Measurements from ENCODE around the gene SCNN1B.
"Not testable (repeated sequence)": the region's sequence is repeated elsewhere in the genome, so short reads cannot be mapped to it uniquely, and the experiment has no call there.

The SCNN1B gene

DNA sequence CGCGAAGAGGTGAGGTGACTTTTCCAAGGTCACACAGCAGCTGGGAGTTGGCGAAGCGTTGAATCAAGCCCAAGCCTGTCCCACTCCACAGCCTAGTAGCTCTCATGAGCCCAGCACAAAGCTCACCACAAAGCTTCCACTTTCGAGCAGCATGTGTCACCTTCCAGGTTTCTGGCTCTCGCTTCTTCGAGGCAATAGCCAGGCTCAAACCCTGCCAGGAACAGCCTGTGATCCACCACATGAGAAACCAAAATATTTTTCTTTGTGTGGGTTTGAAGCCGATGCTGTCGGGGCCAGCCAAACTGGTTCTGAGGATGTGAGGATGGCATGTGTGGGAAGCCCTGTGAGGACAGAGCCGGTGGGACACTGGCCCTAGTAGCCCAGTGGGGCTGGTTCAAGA lies 82.8 kb downstream of the SCNN1B start:
- no peak for DNase-seq

DNA sequence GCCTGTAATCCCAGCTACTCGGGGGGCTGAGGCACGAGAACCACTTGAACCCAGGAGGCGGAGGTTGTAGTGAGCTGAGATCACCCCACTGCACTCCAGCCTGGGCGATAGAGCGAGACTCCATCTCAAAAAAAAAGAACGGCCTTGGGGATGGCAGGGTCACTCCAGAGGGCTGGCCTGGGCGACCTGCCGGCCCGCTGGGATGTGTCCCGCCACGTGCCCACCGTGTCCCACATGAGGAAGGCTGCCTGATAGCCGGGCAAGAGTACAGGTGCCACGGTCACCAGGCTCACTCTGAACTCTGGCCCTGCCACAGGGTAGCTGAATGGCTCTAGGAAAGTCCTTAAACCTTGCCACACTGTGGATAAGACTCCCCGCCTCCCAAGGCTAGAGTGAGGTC lies 83.3 kb downstream of the SCNN1B start:
- no peak for DNase-seq

DNA sequence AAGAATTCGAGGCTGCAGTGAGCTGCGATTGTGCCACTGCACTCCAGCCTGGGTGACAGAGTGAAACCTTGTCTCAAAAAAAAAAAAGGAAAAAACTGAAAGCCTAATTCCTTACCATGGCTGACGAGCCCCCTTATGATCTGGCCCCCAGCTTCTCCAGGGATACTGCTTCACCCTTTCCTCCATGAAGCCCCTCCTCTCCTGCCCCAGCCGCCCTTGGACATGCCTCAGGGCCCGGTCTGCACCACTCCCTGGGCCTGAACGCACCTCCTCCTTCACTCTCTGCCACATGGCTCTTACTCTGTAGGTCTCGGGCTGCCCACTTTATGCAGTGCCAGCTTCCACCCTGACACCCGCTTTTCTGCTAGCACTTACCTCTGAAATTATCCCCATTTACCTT lies 85.6 kb downstream of the SCNN1B start:
- DNase-seq, result no peak

DNA sequence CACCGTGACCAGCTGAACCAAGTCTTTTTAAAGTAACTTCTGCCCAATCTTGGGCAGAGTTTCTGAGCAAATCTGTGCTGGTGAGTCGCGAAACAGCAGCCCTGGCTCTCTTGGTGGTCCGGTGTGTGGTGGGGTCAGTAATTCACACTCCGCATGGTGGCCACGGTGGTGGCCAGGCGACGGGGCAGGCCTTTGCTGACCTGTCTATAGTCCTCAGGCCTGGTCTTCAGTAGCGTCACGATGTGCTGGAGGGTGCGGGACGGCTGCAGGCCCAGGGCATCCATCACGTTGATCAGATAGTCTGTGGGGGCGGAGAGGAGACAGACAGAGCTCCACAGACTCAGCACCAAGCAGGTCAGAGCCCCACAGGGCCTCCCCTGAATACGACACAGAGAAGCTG lies 86.7 kb downstream of the SCNN1B start:
- DNase-seq, result no peak

DNA sequence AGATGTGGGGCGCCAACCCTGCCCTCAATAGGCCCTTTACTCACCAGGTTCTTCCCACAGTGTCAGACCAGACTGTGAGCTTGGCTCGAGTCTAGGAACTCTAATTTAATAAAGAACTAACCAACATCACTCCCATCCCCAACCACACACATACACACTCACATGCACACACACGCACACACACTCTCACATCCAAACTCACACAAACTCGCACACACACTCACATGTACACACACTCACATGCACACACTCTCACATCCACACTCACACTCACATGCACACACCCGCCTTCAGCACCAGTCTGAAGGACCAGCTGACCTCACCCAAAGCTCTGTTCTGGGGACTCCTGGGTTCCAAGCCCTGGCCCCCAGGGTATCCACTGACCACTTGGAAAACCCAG lies 87.1 kb downstream of the SCNN1B start:
- DNase-seq, result no peak

DNA sequence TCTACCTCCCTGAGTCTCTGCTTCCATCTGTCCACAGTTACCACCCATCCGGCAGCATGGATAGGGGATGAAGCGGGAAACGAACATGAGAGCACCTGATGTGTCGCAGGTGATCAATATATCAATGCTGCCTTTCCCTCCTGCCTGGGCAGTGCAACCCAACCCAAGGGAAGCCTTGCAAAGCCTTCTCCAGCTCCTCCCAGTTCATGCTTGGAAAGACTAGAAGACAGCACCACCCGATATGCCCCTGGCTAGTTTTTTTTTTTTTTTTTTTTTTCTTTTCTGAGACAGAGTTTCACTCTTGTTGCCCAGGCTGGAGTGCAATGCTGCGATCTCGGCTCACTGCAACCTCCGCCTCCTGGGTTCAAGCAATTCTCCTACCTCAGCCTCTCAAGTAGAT lies 87.8 kb downstream of the SCNN1B start:
- DNase-seq, result not testable (repeated sequence)

DNA sequence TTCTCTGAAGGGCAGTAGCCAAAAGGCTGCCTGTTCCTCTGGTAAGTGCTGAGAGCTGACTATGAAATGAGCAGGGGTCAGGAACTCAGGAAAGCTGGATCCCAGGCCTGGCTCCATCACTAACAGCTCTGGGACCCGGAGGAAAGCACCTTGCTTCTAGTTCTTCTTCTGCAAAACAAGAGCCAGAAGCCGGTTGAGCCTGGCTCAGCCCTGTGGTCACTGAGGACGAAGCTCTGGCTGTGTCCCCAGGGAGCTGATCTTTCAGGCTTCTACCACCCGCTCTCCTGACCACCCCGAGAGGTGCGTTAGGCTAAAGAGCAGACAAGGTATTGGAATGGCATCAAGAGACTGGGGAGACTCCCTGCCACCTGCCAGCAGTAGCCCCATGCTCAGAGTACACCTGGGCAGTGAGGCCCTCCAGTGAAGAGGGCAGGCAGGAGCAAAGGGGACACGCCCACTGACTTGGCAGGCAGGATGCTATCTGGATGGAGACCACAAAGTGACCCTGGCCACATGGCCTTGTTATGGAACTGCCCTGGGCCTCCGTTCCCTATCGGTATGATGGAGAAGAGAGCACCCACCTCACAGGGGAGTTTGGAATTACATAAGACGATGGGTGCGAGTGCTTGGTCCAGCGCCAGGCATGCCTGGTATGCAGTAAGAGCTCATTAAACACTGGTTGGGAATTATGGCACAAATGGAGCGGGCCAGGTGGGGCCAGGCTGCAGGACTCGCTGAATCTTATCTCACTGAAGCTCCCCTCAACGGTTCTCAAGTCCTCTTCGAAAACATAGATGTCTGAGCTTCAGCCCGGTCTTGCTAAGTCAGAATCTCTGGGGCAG lies 89.5 kb downstream of the SCNN1B start:
- no peak for DNase-seq

DNA sequence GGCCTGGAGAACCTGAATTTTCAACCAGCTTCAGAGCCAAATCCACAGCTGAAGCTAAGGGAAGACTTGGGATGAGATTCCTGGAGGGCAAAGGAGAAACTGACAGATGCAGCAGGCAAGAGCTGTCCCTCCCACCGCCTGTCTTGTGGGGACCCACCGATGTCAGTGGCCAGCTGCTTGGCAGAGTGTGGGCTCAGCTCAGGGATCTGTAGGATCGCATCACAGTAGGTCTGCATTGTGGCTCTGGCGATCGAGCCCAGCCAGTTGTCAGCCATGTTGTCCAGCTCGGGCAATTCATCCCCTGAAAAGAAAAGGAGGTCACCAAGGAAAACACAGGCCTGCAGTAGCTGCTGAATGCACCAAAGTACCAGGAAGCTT lies 90.1 kb downstream of the SCNN1B start:
- DNase-seq, result no peak

DNA sequence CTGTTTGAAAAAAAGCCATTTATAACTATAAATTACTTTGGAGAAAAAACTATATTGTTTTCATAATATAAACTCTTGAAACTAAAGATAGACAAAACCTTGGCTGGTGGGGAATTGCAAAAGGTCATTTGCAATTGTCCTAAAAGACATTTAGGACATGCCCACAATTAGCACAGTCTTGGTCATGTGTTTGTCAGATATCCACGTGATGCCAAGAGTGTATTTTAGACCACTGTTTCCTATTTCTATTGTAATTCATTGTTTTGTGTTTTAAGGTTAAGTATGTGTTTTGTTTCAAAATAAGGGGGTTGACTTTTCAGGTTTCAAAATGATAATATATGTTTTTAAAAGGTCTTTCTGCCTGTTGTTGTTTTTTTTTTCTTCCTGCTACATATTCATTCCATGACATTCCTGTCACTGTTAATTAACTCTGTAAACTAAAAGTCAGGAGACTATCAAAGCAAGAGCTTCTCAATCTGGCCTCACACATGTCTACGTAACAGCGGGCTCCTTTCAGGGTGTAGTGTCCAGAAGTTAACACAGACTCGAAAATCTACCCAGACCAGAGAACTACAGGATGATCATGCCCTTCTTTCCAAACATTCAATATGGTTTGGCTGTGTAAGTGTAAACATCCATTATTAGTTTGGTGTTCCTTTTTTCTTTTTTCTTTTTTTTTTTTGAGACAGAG lies 92.2 kb downstream of the SCNN1B start:
- DNase-seq, result no peak

DNA sequence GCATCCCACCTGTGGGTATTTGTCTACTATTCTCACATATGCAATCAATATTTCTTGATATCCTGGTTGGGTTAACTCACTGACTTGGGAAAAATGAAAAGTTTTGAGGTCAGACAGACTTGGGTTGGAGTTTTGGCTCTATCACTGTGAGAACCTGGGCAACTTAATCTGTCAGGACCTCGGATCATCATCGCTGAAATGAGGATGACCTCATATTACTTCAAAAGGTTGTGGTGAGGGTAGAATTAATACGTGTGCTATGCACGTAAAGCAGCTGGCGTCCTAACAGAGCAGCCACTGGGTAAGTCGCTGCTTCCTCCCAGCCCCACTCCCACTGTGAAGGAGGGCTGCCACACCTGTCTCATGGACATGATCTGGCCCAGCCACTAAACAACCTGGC lies 93.6 kb downstream of the SCNN1B start:
- no peak for DNase-seq

DNA sequence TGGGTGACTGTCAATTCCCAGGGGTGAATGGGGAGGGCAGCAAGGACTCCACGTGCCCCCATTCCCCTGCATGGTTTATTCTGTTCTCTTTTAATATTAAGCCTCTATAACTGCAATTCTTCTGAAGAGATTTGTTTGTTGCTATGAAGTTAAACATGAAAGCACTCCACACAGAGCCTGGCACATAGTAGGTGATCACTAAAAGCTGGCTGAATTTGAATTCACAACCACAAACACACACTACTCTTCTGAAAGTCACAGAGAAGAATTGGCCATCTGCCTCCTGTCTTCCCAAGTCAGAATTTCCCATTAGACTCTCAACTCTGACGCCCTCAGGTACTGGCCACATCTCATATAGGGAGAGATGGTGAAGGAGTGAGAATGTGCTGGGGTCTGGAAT lies 95.4 kb downstream of the SCNN1B start:
- DNase-seq, result no peak

DNA sequence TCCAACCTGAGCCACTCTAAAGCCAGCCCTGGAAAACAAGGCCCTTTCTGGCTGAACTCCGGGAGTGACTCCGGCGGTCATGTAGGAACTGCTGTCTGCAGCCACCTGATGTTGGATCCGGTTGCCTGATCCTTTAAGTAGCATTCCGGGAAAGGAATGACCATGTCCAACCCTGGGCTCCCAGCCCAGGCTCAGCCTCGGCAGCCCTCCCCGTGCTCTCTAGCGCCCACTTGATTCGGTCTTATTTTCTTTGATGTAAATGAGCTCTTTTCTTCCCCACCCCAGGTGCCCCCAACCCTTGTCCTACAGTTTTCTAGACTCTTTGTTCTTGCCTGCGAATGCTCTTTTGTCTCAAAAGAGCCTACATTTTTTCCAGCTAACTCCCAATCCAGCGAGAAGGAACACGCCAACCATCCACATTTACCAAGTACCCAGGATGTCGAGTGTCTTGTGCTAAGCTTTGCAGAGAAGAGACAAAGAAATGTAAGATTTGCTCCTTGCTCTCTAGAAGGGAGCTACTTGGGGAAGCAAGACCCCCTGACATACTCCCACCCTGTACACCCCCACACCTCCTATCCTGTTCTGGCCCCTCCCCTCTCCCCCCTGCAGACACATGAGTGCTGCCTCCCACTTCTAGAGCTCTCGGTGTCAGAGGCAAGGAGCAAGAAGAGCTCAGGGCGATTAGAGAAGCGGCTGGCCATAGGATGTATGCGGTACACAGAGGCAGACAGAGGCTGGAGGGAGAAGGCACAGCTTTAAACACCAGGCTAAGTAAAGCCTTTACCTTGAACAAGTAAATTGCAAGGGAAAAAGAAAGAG lies 97.1 kb downstream of the SCNN1B start:
- DNase-seq, result no peak

DNA sequence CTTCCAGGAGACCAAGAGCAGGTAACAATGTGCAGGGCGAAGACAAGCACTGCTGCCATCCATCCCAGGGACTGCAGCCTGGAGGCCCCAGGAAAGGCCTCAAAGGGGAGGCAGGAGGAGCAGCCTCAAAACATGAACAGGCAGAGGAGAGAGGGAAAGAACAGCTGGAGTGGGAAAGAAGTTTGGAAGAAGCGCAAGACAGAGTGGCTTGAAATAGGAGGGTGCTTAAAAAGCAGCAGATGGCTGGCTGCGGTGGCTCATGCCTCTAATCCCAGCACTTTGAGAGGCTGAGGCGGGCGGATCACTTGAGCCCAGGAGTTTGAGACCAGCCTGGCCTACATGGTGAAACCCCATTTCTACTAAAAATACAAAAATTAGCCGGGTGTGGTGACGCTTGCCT lies 98.3 kb downstream of the SCNN1B start:
- not testable (repeated sequence) for DNase-seq

DNA sequence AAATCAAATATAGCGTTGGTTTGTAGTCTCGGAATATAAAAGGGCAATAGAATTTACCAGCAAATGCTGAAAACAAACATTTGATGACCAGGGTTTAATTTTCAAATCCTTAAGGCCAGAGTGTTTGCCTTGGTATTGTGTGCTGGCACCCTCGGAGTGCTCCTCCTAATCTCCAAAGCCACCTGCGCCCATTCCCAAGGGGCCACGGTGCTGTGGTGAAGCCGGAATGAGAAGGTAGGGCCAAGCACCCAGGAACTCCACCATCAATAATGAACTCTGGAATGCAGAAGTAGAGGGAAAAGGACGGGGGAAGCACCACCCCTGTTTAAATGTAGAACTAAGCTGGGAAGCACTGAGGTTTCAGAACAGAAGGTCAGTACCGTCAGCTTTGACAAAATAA lies 99.0 kb downstream of the SCNN1B start:
- DNase-seq, result no peak

DNA sequence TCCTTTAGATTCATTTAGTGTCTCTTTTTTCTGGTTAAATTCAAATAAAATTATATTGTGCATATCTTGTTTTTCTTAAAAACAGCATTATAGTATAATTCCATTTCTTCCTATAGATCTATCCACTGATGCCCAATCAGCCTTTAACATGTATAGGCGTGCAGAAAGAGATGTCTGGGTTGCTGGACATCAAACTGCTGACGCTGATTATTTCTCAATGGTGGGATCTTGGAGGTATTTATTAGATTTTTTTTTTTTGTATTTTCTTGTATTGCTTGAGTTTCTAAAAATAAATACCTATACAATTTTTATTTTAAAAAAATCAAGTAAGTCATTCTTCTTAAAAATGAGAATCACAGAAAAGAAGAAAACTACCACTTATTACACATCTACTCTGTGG lies 100.0 kb downstream of the SCNN1B start:
- no peak for DNase-seq

DNA sequence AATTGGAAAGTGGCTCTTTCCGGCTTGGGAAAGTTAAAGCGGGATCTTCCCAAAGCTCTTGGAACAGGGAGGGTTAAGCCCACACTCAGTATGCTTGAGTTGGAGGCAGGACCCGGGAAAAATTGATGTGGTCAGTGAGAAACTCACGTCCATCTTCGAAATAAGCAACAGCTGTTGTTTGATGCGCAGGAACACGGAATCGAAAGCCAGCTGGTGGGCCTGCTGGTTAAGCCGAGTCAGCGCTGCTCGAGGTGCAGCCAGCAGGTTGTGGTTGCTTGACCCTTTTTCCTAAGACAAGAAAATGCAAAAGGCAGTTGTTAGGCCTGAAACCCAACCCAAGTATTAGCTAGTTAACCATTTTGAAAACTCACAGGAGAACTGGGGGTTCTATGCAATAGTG lies 101.4 kb downstream of the SCNN1B start:
- no peak for DNase-seq

DNA sequence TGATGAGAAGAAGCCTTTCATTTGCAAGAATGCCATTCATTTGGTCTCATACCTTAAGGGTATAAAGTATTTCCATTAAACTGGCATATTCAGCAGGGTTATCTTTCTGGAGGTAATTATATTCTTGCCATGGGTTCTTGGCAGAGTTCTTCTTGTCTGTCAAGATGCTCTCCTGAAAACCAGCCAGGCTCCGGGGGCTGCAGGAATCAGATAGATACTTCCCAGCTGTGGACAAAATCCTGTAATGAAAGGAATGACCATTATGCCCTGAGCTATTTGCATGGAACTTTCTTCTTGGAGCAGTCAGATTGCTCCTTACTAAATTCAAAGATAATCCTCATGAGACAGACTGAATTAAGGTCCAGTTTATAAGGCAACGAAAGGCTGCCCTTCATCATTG lies 103.9 kb downstream of the SCNN1B start:
- DNase-seq, result no peak

DNA sequence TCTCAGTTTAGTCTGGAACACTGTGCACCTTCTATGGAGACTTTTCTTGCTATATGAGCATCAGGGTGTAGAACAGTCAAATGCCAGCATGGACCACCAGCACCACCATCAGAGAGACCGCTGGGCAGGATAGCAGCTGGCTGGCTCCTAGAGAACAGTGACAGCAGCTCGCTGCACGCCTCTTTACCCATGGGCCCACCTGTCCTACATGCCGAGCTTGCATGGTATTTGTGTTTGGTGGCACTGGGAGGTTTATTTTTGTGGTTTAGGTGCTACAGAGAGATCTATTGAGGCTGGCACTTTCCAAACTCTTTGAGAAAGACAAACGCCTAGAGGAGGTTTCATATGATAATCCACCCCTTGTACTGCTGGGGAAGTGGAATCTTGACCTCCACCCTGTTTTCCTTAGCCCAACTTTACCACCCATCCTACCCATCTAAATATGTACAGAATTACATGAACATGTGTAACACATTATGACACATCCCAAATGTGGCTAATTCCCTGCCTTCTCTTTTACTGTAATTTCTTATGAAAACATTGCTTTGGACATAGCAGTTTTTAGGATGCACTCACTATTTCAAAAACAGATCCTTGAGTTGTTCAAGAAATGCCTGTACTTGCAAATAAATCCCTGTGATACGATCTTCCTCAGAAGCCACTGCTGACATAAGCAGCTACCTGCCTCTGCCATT lies 104.6 kb downstream of the SCNN1B start:
- DNase-seq, result no peak

DNA sequence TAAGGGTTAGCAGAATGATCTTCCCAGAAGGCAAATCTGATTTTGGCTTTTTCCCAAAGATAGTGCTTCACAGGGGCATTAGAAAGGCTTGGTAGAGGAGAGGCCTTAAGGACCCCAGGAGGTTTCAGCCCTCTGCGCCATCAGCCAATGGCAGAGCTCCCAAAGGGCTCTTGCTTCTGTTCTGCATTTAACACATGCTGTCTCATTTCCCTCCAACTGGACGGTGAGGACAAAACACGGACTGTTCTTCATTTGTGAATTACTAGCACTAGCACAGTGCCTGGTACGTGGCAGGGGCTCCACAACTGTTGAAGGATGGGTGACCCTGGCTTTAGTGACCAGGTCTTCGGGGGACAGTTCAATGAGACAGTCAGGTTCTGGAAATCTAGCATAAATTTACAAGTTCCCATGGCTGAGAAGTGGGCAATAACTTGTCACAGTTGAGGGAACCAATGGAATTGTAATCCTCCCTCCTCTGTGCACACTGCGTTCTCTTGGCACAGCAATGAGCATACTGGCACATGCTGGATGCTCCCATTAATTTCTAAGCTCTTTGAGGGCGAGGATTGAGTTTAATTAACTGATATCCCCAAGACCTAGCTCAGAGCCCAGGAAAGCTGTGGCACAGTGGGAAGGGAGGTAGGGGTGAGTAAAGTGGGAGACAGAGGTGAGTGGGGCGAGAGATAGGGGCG lies 105.5 kb downstream of the SCNN1B start:
- no peak for DNase-seq

DNA sequence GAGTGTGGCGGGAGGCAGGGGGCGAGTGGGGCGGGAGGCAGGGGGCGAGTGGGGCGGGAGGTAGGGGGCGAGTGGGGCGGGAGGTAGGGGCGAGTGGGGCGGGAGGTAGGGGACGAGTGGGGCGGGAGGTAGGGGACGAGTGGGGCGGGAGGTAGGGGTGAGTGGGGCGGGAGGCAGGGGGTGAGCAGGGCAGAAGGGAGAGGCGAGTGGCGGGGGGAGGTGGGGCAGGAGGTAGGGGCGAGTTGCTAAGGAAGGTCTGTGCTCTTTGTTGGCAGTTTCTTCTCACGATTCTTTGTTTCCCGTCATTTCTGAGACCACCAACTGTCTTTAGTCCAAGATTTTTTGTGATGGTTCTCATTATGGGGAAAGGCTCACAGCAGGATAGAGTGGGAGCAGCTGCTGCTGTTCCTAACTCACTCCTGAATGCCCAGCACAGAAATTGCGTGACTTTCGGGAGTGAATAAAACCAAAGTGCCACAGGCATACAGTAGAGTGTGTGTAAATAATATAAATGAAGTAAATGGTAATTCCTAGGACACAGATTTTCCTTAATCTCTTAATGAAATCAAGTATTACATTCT lies 106.2 kb downstream of the SCNN1B start:
- no peak for DNase-seq

DNA sequence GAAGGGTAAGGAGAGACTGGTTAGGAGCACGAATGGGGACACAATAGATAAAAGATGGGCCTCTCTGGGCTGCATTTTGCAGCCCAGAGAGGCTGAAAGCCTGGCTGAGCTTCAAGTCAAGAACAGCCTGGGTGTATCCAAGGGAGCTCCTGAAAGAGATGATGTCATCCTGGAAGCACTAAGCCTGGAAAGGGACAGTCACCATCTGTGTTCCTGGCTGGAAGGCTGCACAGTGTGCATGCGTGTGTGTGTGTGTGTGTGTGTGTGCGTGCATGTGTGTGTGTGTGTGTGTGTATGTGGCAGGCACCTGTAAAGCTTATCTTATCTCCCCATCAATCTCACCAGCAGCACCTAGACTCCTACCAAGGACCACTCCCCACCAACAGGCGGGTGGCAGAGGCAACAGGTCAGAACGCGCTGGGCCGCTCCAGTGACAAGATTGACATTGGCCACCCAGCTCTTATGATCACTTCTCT lies 106.8 kb downstream of the SCNN1B start:
- DNase-seq, result no peak

DNA sequence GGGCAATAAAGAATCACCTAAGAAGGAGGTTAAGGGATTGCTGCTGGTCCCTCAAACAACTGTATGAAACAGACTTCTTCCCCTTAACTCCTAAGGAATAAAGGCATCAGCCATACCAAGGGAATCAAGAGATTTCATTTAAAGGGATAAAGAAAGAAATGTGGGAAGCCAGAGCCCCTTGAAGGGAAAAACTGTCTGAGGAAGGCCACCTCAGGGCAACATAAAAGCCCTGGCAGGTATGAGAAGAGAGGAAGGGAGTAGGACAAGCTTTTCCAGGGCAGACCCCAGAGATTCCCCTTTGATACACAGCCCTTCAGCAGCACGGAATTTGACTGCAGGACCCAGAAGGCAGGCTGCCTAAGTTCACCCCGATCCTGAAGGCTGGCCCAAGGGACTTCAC lies 107.4 kb downstream of the SCNN1B start:
- no peak for DNase-seq

Data from stimulated activated CD4-positive, alpha-beta T cell treated with anti-CD3 and anti-CD28 coated beads, Interleukin-2, amount 100 ng/mL, for 48 hours (primary cell).